HUDEP-2 (cell line): Measurements from ENCODE around the gene UTS2R.

ENCODE experiments used
- DNase-seq, 76 experiments: peaks; one replicate each; lab custom pipeline; 2025; ENCODE audit not compliant: unreplicated experiment in 76 of 76; lab: John Stamatoyannopoulos, UW

UTS2R gene

DNA sequence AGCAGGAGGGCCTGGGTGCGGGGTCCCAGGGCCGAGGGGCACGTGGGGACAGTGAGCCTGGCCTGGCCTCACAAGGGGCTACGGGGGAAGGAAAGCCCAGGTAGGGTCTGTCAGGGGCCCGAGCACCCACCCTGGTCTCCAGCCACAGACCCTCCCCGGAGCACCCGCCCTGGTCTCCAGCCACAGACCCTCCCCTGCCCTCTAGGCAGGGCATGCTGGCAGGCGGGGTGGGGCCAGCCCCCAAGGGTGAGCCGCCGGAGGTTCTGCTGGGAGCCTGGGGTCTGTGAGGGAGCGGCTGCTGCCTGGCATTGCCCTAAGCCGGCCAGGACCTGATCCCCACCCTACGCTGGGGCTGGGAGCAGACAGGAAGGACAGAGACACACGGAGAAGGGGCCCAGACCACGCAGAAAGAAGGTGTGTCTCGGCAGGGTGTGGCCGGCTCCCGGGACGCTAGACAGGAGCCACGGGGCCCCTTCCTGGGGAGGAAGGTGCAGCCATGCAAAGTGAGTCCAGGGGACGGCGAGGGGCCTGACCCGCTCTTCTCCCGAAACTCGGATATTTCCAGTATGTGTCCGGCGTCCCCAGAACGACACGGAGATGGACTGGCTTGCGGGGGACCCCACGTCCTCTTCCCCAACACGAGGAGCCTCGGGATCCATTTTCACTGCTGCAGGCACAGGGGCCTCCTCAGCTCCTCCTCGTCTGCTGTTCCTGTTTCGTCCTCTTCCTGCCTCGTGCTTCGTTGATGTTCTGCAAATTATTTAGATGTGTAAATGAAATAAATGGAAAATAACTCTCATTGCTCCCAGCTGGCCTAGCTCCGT, 15.5 kb downstream of the UTS2R start:
- no peak for DNase-seq

GRCh38 chr17:82387705-82388106, 16.1 kb downstream of the UTS2R start:
- no peak for DNase-seq

- DNase-seq, result peak in 26 of 76 experiments; percentile 5 to 41 (median 18)
These were observed 16.8 kb downstream of the UTS2R start for GRCh38 chr17:82388223-82388921.

DNA sequence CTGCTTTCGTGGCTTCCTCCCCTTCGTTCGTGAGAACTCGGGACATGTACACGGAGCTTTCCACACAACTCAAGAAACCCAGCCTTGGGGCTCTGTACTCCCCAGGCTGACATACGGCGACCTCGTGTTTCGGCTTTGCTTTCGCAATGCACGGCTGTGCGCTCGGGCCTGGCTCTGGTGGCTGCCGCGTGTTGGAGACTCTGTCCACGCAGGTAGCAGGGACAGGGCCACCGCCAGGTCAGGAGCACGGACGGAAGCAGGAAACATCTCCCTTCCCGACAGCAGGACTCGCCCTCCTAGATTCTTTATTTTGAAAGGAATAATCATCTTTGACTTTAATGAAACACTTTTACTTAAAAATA, 17.3 kb downstream of the UTS2R start:
- DNase-seq, result no peak

DNA sequence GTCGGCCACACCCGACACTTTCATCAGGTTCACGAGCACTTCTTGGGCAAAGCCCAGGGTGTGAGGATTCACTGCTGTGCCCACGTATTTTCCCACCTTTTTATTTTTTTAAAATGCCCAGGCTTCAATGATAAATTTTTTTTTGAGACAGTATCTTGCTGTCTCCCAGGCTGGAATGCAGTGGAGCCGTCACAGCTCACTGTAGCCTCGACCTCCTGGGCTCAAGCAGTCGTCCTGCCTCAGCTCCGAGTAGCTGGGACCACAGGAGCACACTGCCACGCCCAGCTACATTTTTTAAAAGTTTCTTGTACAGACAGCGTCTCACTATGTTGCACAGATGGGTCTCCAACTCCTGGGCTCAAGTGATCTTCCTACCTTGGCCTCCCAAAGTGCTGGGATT, 17.8 kb downstream of the UTS2R start:
- no peak for DNase-seq

DNA sequence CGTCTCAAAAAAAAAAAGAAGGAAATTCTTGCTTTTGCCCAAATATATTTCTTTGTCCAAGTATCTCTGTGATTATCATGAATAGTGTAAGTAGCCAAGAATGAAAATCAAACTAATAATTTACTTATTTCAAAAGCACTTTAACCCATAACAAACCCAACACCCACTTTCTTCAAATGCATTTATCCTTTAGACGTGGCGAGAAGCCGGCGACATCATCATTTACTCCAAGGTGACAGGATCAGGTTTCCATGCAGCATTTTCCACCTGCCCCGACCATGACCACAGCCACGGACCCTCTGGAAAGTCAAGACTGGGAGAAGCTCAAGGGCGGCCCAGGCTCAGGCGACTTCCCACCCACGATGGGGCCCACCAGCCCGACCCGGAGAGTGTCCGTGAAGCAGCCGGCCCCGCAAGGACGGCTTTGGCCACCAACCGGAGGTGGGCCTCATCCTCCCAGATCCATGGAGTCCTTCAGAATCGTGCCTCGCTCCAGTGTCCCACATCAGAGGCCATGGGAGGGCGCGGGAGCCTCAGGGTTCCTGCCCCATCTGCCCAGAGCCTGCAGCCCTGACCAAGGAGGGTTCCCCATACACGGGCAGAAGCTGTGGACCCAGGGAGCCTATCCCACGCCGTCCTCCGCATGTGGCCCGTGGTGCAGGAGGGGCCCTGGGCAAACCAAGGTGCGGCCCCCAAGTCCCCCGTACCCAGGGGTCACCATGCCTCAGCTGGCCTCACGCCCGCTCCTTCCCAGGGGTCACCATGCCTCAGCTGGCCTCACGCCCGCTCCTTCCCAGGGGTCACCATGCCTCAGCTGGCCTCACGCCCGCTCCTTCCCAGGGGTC, 18.7 kb downstream of the UTS2R start:
- DNase-seq, result no peak

DNA sequence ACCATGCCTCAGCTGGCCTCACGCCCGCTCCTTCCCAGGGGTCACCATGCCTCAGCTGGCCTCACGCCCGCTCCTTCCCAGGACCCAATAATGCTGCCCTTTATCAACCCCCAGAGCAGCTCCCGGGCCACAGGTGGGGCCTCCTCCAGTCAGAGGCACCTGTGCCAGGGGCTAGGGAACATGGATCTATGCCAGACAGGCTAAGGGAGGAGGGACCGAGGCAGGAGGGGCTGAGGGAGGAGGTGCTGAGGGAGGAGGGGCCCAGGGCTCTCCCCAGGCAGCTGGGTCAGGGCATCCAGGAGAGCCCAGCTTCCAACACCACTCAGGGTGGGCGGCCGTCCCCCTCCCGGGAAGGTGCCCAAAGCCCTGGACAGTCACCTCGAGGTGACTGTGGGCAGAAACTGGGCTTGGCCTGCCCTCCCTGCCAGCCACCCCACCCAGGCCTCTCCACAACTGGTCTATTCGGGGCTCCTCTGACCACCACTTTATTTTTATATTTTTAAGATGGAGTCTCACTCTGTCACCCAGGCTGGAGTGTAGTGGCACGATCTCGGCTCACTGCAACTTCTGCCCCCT, 19.4 kb downstream of the UTS2R start:
- no peak for DNase-seq

- DNase-seq, result no peak
These were observed 20.0 kb downstream of the UTS2R start for GRCh38 chr17:82391496-82392066.

GRCh38 chr17:82392209-82392920, 20.8 kb downstream of the UTS2R start:
- no peak for DNase-seq

- DNase-seq, result no peak
These were observed 21.4 kb downstream of the UTS2R start for GRCh38 chr17:82392941-82393340.

GRCh38 chr17:82394278-82394677, 22.7 kb downstream of the UTS2R start:
- DNase-seq, result no peak

- DNase-seq, result no peak
These were observed 25.3 kb downstream of the UTS2R start for GRCh38 chr17:82396601-82397435.

GRCh38 chr17:82397449-82398335, 26.1 kb downstream of the UTS2R start:
- DNase-seq, result peak in 6 of 76 experiments; percentile 4 to 29 (median 18)

DNA sequence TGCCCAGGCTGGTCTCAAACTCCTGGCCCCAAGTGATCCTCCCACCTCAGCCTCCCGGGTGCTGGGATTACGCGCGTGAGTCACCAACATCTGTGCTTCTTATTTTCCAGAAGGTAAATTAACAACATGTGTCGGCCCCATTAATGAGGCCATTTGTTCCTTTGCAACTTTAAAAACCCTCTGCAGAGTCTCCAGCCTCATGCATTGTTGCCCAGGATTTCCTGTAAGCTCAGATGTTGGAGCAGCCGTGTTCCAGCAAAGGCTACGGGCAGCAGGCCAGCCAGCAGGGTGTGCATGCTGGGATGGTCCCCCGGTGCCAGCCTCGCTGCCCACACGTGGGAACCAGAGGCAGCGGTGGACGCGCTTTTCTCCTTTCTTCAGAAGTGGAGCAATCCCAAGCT, 27.5 kb downstream of the UTS2R start:
- no peak for DNase-seq

GRCh38 chr17:82399601-82400101, 28.1 kb downstream of the UTS2R start:
- DNase-seq, result no peak

DNA sequence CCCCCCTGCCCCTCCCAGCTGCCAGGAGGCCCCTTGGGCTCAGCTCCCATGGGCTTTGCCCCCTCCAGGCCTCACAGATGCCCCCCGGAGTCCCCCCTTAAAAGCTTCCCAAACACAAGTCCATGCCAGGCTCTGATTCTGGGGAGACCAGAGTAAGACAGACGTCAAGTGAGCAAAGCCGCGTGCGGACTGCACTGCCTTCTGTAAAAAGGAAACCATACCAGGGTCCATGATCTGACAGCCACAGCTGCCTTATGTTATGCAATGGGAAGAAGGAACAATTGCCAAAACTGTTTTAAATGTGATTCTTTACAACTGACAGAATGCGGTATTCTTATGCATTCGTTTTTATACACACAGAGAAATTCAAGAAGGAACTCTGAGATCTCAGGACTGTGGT, 28.6 kb downstream of the UTS2R start:
- no peak for DNase-seq

- DNase-seq, result no peak
These were observed 29.3 kb downstream of the UTS2R start for GRCh38 chr17:82400830-82401229.

- DNase-seq, result no peak
These were observed 31.3 kb downstream of the UTS2R start for GRCh38 chr17:82402865-82403264.
